NCI-H1417 (cell line): Measurements from ENCODE around the gene MAP4K4.
"Not testable (repeated sequence)": the region's sequence is repeated elsewhere in the genome, so short reads cannot be mapped to it uniquely, and the experiment has no call there.

Experiments used
- DNase-seq, 3 experiments: peaks; one replicate each; lab custom pipeline; 2025; lab: John Stamatoyannopoulos, UW

The MAP4K4 gene

GRCh38 chr2:101905746-101906336 is 208.3 kb downstream of the MAP4K4 start:
- no peak for DNase-seq

DNA sequence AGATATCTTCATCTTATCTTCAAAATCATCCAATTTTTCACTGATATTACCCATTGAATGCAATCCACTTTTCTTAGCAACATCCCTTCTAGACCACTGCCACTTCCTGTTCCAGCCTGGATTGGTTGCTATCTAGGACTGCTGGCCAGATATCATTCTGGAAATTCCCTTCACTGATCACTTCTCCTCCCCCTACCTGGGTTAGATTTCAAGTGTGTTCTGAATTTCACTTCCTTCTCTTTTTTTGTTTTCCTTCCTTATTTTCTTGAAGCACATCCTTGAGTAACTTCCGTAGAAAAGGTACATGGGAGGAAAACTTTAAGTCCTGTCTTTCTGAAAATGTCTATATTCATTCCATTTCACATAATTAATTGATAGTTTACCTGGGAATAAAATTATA is 212.3 kb downstream of the MAP4K4 start:
- no peak for DNase-seq

DNA sequence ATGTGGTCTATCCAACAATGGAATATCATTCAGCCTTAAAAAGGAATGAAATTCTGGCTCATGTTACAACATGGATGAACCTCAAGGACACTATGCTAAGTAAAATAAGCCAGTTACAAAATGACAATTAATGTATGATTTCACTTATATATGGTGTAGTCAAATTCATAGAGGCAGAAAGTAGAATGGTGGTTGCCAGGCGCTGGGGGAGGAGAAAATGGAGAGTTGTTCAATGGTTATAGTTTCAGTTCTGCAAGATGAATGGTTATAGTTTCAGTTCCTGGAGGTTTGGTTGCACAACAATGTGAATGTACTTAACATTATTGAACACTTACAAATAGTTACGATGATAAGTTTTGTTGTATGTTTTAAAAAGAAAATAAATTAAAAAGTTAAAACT is 215.0 kb downstream of the MAP4K4 start:
- DNase-seq = no peak

DNA sequence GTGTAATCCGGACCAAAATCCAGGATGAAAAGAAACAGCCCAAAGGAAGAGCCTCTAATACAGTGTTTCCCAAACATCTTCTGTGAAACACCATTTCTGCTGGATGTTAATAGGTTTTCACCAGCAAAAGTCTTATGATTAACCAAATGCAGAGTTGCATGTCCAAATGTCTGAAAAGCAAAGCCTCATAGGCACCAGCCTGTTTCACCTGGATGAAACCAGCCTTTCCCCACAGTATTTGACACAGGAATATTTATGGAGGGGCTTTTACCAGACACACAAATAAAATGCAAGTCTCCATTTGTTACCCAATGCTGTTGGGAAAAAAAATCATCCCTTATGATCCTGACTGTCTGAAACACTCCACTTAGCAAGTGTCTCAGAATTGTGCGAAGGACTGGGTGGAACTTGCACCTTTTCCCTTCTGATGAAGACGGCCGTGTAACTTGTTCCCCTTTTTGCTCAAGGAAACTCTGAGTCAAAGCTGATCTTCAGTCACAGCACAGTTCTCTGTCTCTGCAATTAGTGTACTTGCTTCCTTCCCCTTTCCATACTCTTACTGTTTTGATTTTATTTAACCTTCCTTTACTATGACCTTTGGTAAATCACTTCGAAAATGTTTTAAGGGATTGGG is 223.9 kb downstream of the MAP4K4 start:
- DNase-seq = no peak

DNA sequence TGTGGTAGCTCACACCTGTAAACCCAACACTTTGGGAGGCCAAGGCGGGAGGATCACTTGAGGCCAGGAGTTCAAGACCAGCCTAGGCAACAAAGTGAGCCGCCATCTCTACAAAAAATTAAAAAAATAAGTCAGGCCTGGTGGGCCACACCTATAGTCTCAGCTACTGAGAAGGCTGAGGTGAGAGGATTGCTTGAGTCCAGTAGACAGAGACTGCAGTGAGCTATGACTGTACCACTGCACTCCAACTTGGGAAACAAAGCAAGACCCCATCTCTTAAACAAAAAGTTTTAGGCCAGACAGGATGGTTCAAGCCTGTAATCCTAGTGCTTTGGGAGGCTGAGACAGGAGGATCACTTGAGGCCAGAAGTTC is 224.4 kb downstream of the MAP4K4 start:
- DNase-seq = no peak

DNA sequence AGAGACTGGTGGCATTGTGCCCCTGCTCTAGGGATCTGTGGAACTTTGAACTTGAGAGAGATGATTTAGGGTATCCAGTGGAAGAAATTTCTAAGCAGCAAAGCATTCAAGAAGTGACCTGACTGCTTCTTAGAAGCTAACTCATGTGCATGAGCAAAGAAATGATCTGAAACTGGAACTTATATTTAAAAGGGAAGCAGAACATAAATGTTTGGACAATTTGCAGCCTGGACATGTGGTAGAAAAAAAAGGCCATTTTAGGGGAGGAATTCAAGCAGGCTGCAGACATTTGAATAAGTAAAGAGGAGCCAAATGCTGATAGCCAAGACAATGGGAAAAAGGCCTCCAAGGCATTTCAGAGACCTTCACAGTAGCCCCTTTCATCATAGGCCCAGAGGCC is 226.8 kb downstream of the MAP4K4 start:
- DNase-seq = not testable (repeated sequence)

DNA sequence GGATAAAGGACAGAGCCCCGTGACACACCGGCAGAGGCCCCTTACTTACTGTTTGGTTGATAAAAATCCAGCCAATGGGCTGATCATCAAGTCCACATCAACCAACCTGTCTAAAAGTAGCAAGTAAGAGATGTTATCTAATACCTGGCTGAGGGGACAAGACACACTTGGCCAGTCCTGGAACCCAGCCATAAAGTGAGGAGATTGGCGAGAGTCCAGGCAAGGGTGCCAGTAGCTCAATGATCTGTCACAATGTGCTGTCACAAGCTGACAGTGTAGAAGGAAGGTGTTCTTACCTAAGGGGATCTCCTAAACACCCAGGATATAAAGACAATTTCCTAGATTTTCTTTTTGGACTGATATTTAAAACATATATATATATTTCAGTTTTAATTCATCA is 232.5 kb downstream of the MAP4K4 start:
- no peak for DNase-seq

DNA sequence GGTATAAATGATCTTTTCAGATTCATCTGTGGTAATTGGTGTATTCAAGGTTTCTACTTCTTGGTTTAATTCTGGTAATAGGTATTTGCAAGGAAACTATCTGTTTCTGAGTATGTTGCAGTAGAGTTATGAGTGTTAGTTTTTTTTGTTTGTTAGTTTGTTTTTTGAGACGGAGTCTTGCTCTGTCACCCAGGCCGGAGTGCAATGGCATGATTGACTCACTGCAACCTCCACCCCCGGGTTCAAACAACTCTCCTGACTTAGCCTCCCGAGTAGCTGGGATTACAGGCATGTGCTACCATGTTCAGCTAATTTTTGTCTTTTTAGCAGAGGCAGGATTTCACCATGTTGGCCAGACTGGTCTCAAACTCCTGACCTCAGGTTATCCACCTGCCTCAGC is 233.3 kb downstream of the MAP4K4 start:
- DNase-seq = no peak

DNA sequence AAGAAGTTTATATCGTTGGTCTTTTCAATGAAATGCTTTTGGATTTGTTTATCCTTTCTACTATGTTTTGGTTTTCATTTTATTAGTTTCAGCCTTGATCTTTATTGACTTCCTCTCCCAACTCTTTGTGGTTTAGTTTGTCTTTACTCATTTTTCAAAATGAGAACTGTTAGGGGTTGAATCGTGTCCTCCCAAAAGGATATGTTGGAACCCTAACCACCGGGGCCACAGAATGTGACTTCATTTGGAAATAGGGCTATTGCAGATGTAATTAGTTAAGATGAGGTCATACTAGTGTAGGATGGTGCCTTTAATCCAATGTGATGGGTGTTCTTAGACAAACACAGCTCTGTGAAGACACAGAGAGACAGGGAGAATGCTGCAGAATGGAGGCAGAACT is 233.9 kb downstream of the MAP4K4 start:
- no peak for DNase-seq

- peak in 2 of 3 experiments; percentile 14 to 41 for DNase-seq
Measured at GRCh38 chr2:101935764-101936163, 238.3 kb downstream of the MAP4K4 start.

- no peak for DNase-seq
Measured at GRCh38 chr2:101942851-101943250, 245.3 kb downstream of the MAP4K4 start.
